ENCODE measurements around the gene STXBP1. TPM values are rescaled to one million over a fixed set of nuclear protein-coding genes. Genes with fewer than 3 reads are reported as not detected.

STXBP1 gene
- total RNA-seq, 1 experiment from 2014 or later, result 44.0 TPM

GRCh38 chr9:127732444-127732843, 120.4 kb downstream of the STXBP1 start:
- no peaks in the 10 kb centered on the region for H3K36me3 ChIP-seq (ENCODE audit: low read depth)
- intact Hi-C loops (cut with micrococcal nuclease; ENCODE audit: unreplicated experiment), result loop anchor here (5.0 kb wide), 1 partner anchor 790 kb away; no protein-coding TSS in a partner anchor
- H4K20me1 ChIP-seq (ENCODE audit: insufficient read depth), result no peaks in the 10 kb centered on the region
- ChIA-PET POLR2A (ENCODE audit: unreplicated experiment) (no interaction called here), CTCF (no interaction called here)
- no peak overlapping the region for H3K4me3 ChIP-seq
- H3K27ac ChIP-seq, result no peak overlapping the region
- TF ChIP-seq EZH2 (IDR thresholded peaks at IDR 0.05; ENCODE audit: low read depth), result no peak
- TF ChIP-seq, protein P1, sequence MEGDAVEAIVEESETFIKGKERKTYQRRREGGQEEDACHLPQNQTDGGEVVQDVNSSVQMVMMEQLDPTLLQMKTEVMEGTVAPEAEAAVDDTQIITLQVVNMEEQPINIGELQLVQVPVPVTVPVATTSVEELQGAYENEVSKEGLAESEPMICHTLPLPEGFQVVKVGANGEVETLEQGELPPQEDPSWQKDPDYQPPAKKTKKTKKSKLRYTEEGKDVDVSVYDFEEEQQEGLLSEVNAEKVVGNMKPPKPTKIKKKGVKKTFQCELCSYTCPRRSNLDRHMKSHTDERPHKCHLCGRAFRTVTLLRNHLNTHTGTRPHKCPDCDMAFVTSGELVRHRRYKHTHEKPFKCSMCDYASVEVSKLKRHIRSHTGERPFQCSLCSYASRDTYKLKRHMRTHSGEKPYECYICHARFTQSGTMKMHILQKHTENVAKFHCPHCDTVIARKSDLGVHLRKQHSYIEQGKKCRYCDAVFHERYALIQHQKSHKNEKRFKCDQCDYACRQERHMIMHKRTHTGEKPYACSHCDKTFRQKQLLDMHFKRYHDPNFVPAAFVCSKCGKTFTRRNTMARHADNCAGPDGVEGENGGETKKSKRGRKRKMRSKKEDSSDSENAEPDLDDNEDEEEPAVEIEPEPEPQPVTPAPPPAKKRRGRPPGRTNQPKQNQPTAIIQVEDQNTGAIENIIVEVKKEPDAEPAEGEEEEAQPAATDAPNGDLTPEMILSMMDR (conservative IDR thresholded peaks at IDR 0.05), result no peak
- no peak for DNase-seq
- no peaks in the 10 kb centered on the region for H3K9me2 ChIP-seq (ENCODE audit: insufficient read depth)
- H3F3A ChIP-seq (ENCODE audit: insufficient read depth, low read depth), result peaks cover 5% of the 10 kb centered on the region; the same call in 1 of the 2 replicates
- peaks cover 6% of the 10 kb centered on the region; the same call in 1 of the 2 replicates for H3K4me1 ChIP-seq (replicated peaks; ENCODE audit: insufficient read depth)
- BruUV-seq (replicated peaks), result no TSS peak
- H3K79me2 ChIP-seq (ENCODE audit: low read depth), result no peaks in the 10 kb centered on the region
- no peaks in the 10 kb centered on the region for H3K27me3 ChIP-seq (ENCODE audit: insufficient read depth, low read depth)
- no peak overlapping the region for H2AFZ ChIP-seq
- no peaks in the 10 kb centered on the region for H3K9me3 ChIP-seq (ENCODE audit: insufficient read depth, low read depth)
- H3K4me2 ChIP-seq, result no peak overlapping the region

DNA sequence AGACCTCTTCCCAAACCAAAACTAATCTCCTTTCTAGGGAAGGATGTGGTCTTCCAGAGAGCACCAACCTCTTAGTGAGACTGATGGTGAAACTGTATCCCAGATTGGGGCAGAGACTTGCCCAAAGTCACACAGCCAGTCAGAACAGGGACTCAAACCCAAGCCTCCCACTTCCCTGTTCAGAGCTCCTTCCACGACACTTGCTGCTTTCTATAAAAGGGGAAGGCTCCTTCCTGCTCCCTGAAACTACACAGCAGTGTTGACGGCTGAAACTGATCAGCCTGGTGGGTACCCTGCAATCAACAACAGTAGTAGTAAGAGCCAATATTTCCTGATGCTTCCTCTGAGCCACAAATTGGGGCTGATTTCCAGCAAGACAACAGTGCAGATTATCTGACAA, 121.5 kb downstream of the STXBP1 start:
- H4K20me1 ChIP-seq (ENCODE audit: insufficient read depth), result no peaks in the 10 kb centered on the region
- ChIA-PET CTCF (interaction anchor here (0.5 to 0.6 kb wide), 2 partner anchors 85 to 136 kb away, joined by 4 read pairs; no protein-coding TSS in a partner anchor), POLR2A (ENCODE audit: unreplicated experiment) (no interaction called here)
- TF ChIP-seq EZH2 (IDR thresholded peaks at IDR 0.05; ENCODE audit: low read depth), result no peak
- TF ChIP-seq, protein P1 (conservative IDR thresholded peaks at IDR 0.05), result no peak
- no peak overlapping the region for H3K4me2 ChIP-seq
- intact Hi-C loops (cut with micrococcal nuclease; ENCODE audit: unreplicated experiment), result loop anchor here (1.0 to 5.0 kb wide), 5 partner anchors 121 to 791 kb away; partner anchors contain the start of gene STXBP1
- BruUV-seq (replicated peaks), result no TSS peak
- peaks cover 9% of the 10 kb centered on the region; the same call in 1 of the 2 replicates for H3F3A ChIP-seq (ENCODE audit: insufficient read depth, low read depth)
- H3K79me2 ChIP-seq (ENCODE audit: low read depth), result no peaks in the 10 kb centered on the region
- DNase-seq, result no peak
- no peaks in the 10 kb centered on the region for H3K36me3 ChIP-seq (ENCODE audit: low read depth)
- H3K27me3 ChIP-seq (ENCODE audit: insufficient read depth, low read depth), result no peaks in the 10 kb centered on the region
- no peak overlapping the region for H2AFZ ChIP-seq
- H3K4me1 ChIP-seq (replicated peaks; ENCODE audit: insufficient read depth), result peaks cover 6% of the 10 kb centered on the region; the same call in 1 of the 2 replicates
- H3K27ac ChIP-seq, result no peak overlapping the region
- no peak overlapping the region for H3K4me3 ChIP-seq
- no peaks in the 10 kb centered on the region for H3K9me2 ChIP-seq (ENCODE audit: insufficient read depth)
- H3K9me3 ChIP-seq (ENCODE audit: insufficient read depth, low read depth), result no peaks in the 10 kb centered on the region

DNA sequence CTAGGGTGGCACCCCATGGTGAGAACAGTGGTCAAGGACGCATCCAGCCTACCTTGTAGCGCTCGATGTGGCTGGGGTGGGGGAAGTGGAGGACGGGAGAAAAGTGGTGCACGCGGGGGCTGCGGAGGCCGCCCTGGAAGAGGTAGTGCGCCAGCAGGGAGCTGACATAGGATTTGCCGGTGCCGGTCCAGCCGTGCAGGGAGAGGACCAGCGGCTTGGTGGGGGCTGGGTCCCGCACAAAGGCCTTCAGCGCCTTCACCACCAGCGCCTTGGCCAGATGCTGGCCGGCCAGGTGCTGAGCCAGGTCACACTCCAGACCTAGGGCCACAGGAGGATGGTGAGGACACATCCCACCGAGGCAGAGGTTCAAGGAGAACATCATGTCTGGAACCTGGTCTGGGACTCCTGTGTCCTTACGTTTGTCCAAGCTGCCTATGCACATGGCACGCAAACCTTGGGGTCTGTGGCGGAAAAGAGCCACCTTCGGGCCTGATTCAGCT, 122.2 kb downstream of the STXBP1 start:
- TF ChIP-seq, protein P1 (conservative IDR thresholded peaks at IDR 0.05), result no peak; the same call in 1 of the 2 replicates
- no peak for TF ChIP-seq EZH2 (IDR thresholded peaks at IDR 0.05; ENCODE audit: low read depth)
- peak overlapping the region; percentile 68 for H3K4me2 ChIP-seq
- BruUV-seq (replicated peaks), result TSS peak; percentile 52
- H3K27ac ChIP-seq, result no peak overlapping the region
- ChIA-PET CTCF (interaction anchor here (0.5 to 1.6 kb wide), 13 partner anchors 37 to 290 kb away, joined by 3 to 23 read pairs (median 5); partner anchors contain the start of genes CDK9, LRSAM1, RPL12 and STXBP1), POLR2A (ENCODE audit: unreplicated experiment) (interaction anchor here (0.5 kb wide), 1 partner anchor 132 kb away, joined by 8 read pairs; no protein-coding TSS in a partner anchor)
- no peaks in the 10 kb centered on the region for H3K9me2 ChIP-seq (ENCODE audit: insufficient read depth)
- no peaks in the 10 kb centered on the region for H3K79me2 ChIP-seq (ENCODE audit: low read depth)
- no peak for DNase-seq
- no peaks in the 10 kb centered on the region for H3K36me3 ChIP-seq (ENCODE audit: low read depth)
- intact Hi-C loops (cut with micrococcal nuclease; ENCODE audit: unreplicated experiment), result loop anchor here (1.0 to 5.0 kb wide), 5 partner anchors 121 to 792 kb away; partner anchors contain the start of gene STXBP1
- peaks cover 6% of the 10 kb centered on the region; the same call in 1 of the 2 replicates for H3K4me1 ChIP-seq (replicated peaks; ENCODE audit: insufficient read depth)
- peak overlapping the region; percentile 61 for H3K4me3 ChIP-seq
- no peaks in the 10 kb centered on the region for H3K27me3 ChIP-seq (ENCODE audit: insufficient read depth, low read depth)
- no peak overlapping the region; the same call in 1 of the 2 replicates for H2AFZ ChIP-seq
- H4K20me1 ChIP-seq (ENCODE audit: insufficient read depth), result no peaks in the 10 kb centered on the region
- H3F3A ChIP-seq (ENCODE audit: insufficient read depth, low read depth), result peaks cover 9% of the 10 kb centered on the region; the same call in 1 of the 2 replicates
- no peaks in the 10 kb centered on the region for H3K9me3 ChIP-seq (ENCODE audit: insufficient read depth, low read depth)
